ENCODE data around the gene KRT7.

DNA sequence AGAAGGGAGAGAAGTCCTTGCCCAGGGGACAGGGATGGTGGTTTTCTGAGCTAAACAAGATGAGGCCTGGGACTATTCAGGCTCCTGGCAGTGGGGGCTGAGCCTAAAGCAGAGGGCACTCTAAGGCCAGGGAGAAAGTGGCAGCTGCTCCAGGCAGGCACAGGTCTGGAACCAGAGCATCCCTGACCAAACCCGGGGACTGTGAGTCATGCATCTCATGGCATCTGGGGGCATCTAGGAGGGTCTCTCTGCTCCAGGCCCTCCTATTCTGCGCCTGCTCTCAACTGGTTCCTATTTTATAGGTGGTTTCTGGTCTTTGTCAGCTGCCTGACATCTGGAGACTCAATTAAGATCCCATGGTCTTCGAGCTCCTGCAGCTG lies 11.6 kb downstream of the KRT7 start:
- TF ChIP-seq POLR2AphosphoS5 (IDR thresholded peaks at IDR 0.05; ENCODE audit: insufficient read depth, low read depth, low read length) (no peak), POLR2A (IDR thresholded peaks at IDR 0.05; ENCODE audit: low read depth, low read length) (no peak)
- TF ChIP-seq, protein P1, sequence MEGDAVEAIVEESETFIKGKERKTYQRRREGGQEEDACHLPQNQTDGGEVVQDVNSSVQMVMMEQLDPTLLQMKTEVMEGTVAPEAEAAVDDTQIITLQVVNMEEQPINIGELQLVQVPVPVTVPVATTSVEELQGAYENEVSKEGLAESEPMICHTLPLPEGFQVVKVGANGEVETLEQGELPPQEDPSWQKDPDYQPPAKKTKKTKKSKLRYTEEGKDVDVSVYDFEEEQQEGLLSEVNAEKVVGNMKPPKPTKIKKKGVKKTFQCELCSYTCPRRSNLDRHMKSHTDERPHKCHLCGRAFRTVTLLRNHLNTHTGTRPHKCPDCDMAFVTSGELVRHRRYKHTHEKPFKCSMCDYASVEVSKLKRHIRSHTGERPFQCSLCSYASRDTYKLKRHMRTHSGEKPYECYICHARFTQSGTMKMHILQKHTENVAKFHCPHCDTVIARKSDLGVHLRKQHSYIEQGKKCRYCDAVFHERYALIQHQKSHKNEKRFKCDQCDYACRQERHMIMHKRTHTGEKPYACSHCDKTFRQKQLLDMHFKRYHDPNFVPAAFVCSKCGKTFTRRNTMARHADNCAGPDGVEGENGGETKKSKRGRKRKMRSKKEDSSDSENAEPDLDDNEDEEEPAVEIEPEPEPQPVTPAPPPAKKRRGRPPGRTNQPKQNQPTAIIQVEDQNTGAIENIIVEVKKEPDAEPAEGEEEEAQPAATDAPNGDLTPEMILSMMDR (IDR thresholded peaks at IDR 0.05; ENCODE audit: extremely low read depth in 1 of 2, insufficient read depth in 1 of 2, low read depth in 1 of 2, low read length in 2 of 2) = no peak
